Panc1 (cell line): ENCODE results near the gene DELE1. TPM values are rescaled to one million over a fixed set of nuclear protein-coding genes. Genes with fewer than 3 reads are reported as not detected.

ENCODE experiments used
- ATAC-seq: fragments of 200-7000 bp; cut with Tn5 transposase; 2 replicates; pipeline ENCODE4 v1.9.1; 2020; ENCODE audit warnings: mild to moderate bottlenecking, moderate library complexity
- BruUV-seq: library from RNA; stranded (reverse); fragments of 400-500 nt; replicated peaks from 2 replicates; lab custom pipeline; 2021; lab: Mats Ljungman, UMichigan
- CTCF ChIA-PET: fragments of 300-600 bp; sonication (Branson Sonifier 250); formaldehyde crosslinking; loops from one replicate; lab custom pipeline; 2022; ENCODE audit warnings: antibody characterized with exemption; lab: Charles Lee
- POLR2A ChIA-PET: fragments of 300-600 bp; sonication (Branson Sonifier 250); formaldehyde crosslinking; loops from one replicate; lab custom pipeline; 2022; ENCODE audit warnings: antibody characterized with exemption; lab: Charles Lee
- DNase-seq: peaks from one replicate; pipeline ENCODE4 v3.0.0-alpha.2; 2010; ENCODE audit warnings: low read depth, low spot score
- H3K27ac ChIP-seq: 2 replicates; pipeline ENCODE4 v1.5.1; 2011; ENCODE audit warnings: mild to moderate bottlenecking, low read length, inconsistent platforms
- H3K27me3 ChIP-seq: fragments of 200-500 bp; sonication (Bioruptor generic); 2 replicates; pipeline ENCODE4 v1.6.0; 2014; ENCODE audit warnings: low read length, inconsistent platforms; ENCODE audit not compliant: control insufficient read depth, insufficient read depth
- H3K36me3 ChIP-seq: fragments of 200-500 bp; sonication (Bioruptor generic); 2 replicates; pipeline ENCODE4 v1.5.1; 2014; ENCODE audit warnings: inconsistent platforms, mild to moderate bottlenecking, low read length, moderate library complexity; ENCODE audit not compliant: control insufficient read depth, insufficient read depth
- H3K4me1 ChIP-seq: 2 replicates; pipeline ENCODE4 v1.5.1; 2011; ENCODE audit warnings: inconsistent platforms, mild to moderate bottlenecking, low read length, moderate library complexity; ENCODE audit not compliant: control insufficient read depth, insufficient read depth
- H3K4me3 ChIP-seq, 2 experiments: 2 replicates each; pipeline ENCODE4 v1.5.1; 2011 to 2012; ENCODE audit warnings: low read depth in 2 of 2, low read length in 2 of 2, mild to moderate bottlenecking in 2 of 2, inconsistent platforms in 1 of 2, moderate library complexity in 1 of 2
- H3K9me3 ChIP-seq: fragments of 200-500 bp; sonication (Bioruptor generic); 2 replicates; pipeline ENCODE4 v1.5.1; 2014; ENCODE audit warnings: low read depth, mild to moderate bottlenecking, inconsistent platforms, low read length, moderate library complexity; ENCODE audit not compliant: control insufficient read depth, insufficient read depth
- CTCF ChIP-seq: fragments of 450-650 bp; IDR thresholded peaks from 2 replicates; pipeline ENCODE4 v1.5.1; 2017; ENCODE audit warnings: mild to moderate bottlenecking
- POLR2AphosphoS5 ChIP-seq: IDR thresholded peaks from 2 replicates; pipeline ENCODE4 v1.6.1; 2012; ENCODE audit warnings: mild to moderate bottlenecking, low read depth, low read length, moderate library complexity
- REST ChIP-seq, 2 experiments: IDR thresholded peaks; 2 replicates each; pipeline ENCODE4 v1.6.1; 2011 to 2012; ENCODE audit warnings: low read depth in 2 of 2, control low read depth in 1 of 2, low read length in 1 of 2, mild to moderate bottlenecking in 1 of 2, moderate library complexity in 1 of 2; ENCODE audit not compliant: insufficient read depth in 1 of 2
- SIN3A ChIP-seq: IDR thresholded peaks from 2 replicates; pipeline ENCODE4 v1.6.1; 2012; ENCODE audit warnings: low read depth, mild to moderate bottlenecking, low read length, moderate library complexity, borderline replicate concordance; ENCODE audit not compliant: insufficient read depth
- TCF7L2 ChIP-seq: IDR thresholded peaks from 2 replicates; pipeline ENCODE4 v1.6.1; 2011; ENCODE audit warnings: mild to moderate bottlenecking, low read depth, low read length, inconsistent platforms
- in situ Hi-C: cut with HindIII; loops from 2 replicates; pipeline ENCODE4 v1.10.0; 2016; ENCODE audit warnings: low sequenced_read_pairs, low pct_unique_long_range_greater_than_20kb
- intact Hi-C: fragments of 100-400 bp; cut with micrococcal nuclease; formaldehyde crosslinking; loops from one replicate; pipeline ENCODE4 v1.10.0; 2022; ENCODE audit not compliant: unreplicated experiment
- total RNA-seq: library from RNA; stranded (reverse); gene quantifications from one replicate; pipeline ENCODE4 v1.2.1, GENCODE V29; 2021; ENCODE audit not compliant: unreplicated experiment

Gene DELE1
- total RNA-seq, 1 experiment from 2014 or later: 78.4 TPM

- Histone ChIP-seq H3K36me3 (no peaks in the 10 kb centered on the region), H3K4me3 (no peak overlapping the region), H3K4me1 (0 out of 2 replicates have a peak, but pooled peaks cover 3% of the 10 kb centered on the region), H3K27me3 (no peaks in the 10 kb centered on the region), H3K9me3 (no peaks in the 10 kb centered on the region), H3K27ac (no peak overlapping the region)
- POLR2A ChIA-PET: interaction anchor here (0.6 kb wide), 1 partner anchor 130 kb away, joined by 4 read pairs; no protein-coding TSS in a partner anchor
- no TSS peak for BruUV-seq
- in situ Hi-C loops: no loop called here
- no peak for ATAC-seq
- intact Hi-C loops: no loop called here
- CTCF ChIA-PET: no interaction called here
- no peak for TF ChIP-seq SIN3A
- TF ChIP-seq CTCF: no peak
- no peak for TF ChIP-seq TCF7L2
- no peak for TF ChIP-seq POLR2AphosphoS5
- no peak for TF ChIP-seq REST (IDR thresholded peaks at IDR 0.05; ENCODE audit: insufficient read depth in 1 of 2, low read depth in 2 of 2, low read length in 1 of 2)
- DNase-seq: no peak
Observed at GRCh38 chr5:141909212-141909611, 14.5 kb upstream of the DELE1 start.

- TF ChIP-seq SIN3A: no peak
- no peak for TF ChIP-seq TCF7L2
- TF ChIP-seq POLR2AphosphoS5: no peak
- TF ChIP-seq CTCF: no peak
- no peak for TF ChIP-seq REST (IDR thresholded peaks at IDR 0.05; ENCODE audit: insufficient read depth in 1 of 2, low read depth in 2 of 2, low read length in 1 of 2)
- no peak overlapping the region for H3K27ac ChIP-seq
- H3K9me3 ChIP-seq: no peaks in the 10 kb centered on the region
- intact Hi-C loops: no loop called here
- H3K4me1 ChIP-seq: 0 out of 2 replicates have a peak, but pooled peaks cover 3% of the 10 kb centered on the region
- in situ Hi-C loops: no loop called here
- H3K36me3 ChIP-seq: no peaks in the 10 kb centered on the region
- ATAC-seq (peak; percentile 88), DNase-seq (no peak)
- ChIA-PET POLR2A (no interaction called here), CTCF (no interaction called here)
- H3K27me3 ChIP-seq: no peaks in the 10 kb centered on the region
- H3K4me3 ChIP-seq: no peak overlapping the region
- no TSS peak for BruUV-seq
Observed at GRCh38 chr5:141910271-141910673, 13.4 kb upstream of the DELE1 start.
